ENCODE measurements around the gene KRTAP8-1.

The KRTAP8-1 gene, protein sequence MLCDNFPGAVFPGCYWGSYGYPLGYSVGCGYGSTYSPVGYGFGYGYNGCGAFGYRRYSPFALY

DNA sequence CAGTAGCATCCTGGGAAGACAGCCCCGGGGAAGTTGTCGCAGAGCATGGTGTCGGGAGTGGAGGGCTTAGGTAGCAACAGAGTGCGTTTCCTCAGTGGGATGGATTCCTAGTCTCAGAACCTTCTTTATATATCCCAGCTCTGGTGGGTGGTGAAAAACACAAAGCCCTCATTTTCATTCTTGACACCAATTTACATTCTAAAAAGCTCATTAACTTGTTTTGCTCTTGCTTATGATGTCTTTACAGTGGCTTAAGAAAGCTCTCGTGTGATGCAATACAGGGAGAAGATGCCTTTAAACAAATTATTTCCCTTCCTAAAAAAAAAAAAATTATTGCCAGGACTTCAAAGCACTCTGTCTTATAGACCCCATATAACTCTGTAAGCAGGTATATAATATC lies at the start of gene KRTAP8-1:
Gene KRTAP8-1 (minus strand): TSS at position 101 of the 400 bp plus-strand sequence. CDS start 54 bp downstream, at position 47.
- DNase-seq = no peak

- no peak for DNase-seq
Measured at GRCh38 chr21:30847627-30848500, 34.8 kb upstream of the KRTAP8-1 start.

DNA sequence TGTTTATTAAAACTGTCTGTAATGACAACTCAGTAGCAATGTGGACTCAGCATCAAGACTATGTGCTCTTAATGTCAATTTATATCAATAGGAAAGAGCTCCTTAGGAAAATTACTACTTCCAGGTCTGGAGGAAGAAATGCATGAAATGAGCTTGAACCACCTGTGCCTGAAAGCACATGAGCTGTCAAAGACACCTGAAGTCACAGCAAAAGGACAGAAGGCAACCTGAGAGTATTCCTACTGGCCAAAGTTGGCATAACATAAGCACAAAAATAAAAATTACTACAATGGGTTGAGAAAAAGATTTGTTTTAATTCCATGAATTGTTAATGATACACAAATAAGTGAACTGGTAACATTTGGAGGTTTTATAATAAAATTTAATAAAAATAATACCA lies 29.9 kb upstream of the KRTAP8-1 start:
- no peak for DNase-seq

- DNase-seq = no peak
Measured at GRCh38 chr21:30839304-30839703, 26.2 kb upstream of the KRTAP8-1 start.

DNA sequence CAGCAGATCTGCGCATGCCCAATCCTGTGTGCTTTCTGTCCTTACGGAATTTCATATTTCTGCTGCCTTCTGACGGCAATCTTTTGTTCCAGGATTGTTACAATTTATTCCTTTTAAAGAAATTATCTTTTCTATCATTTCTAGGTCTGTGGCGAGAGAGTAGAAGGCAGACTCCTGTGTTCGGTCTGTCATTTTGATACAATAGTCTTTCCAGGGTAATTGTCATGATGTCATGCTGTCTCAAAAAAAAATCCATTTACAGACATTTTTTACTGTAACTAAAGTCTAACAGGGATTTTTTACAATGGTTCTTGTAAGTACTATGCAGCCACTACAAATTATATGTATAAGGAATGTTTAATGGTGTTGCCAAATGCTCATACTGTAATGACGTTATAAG lies 25.5 kb upstream of the KRTAP8-1 start:
- DNase-seq = no peak

DNA sequence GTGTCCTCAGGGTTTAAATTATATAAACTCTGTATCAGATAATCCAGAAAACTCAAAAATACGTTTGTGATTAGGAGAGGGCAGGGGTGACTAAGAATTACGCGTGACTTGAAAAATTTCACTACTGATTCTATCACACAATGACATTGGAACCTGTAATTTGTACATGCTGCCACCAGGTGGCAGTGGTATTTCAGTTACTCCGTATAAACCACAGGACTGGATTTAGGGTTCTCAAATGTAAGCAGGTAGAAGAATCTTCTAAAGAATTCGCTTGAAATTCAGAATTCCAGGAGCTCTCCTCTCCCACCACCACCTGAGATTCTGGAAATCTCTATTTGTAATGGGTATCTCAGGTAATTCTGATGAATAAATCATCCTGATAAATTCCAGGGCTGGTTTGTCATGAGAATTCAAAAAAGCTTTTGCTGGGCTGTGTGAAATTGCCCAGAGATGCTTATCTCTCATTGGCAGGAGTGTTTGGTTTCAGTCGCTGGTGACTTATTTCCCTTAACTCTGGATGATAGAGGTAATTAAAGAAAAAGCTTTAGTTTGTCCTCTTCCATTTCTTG lies 18.2 kb upstream of the KRTAP8-1 start:
- DNase-seq = no peak

- no peak for DNase-seq
Measured at GRCh38 chr21:30829659-30830058, 16.6 kb upstream of the KRTAP8-1 start, which contains the start of gene KRTAP7-1. Gene KRTAP7-1, minus strand, starts transcription at chr21:30829759. Its CDS starts 61 bp downstream, at chr21:30829698.

GRCh38 chr21:30818837-30819610 lies 6.0 kb upstream of the KRTAP8-1 start:
- DNase-seq = no peak

DNA sequence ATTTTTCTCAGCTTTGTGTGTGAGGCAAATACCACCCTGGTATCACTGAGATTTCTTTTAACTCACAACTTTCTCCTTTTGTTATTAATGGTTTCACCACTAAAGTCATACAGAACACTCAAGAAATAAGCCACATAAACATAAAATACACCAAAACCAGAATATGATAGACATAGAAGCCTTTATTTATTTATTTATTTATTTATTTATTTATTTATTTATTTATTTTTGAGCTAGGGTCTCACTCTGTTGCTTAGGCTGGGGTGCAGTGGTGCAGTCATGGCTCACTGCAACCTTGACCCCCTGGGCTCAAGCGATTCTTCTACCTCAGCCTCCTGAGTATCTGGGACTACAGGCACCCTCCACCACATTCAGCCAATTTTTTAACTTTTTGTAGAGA lies 12.5 kb downstream of the KRTAP8-1 start:
- DNase-seq = no peak

- DNase-seq = no peak
Measured at GRCh38 chr21:30793581-30794314, 19.3 kb downstream of the KRTAP8-1 start.

DNA sequence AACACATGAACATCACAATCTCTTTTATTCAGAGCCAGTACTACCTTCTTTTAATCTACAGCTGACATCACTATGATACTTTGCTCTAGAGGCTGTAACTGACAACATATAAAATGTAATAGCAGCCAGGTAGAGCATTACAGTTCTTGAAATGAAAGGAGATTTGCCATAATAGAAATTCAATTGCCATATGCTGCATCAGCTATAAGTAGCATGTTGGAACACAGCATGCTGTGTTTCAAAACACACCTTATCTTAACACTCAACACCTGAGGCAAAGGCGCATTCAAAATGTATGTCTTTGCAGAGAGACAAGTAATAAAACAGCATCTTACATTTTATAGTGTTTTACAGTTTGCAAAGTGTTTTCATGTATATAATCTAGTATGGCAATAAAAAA lies 33.8 kb downstream of the KRTAP8-1 start:
- DNase-seq = no peak

DNA sequence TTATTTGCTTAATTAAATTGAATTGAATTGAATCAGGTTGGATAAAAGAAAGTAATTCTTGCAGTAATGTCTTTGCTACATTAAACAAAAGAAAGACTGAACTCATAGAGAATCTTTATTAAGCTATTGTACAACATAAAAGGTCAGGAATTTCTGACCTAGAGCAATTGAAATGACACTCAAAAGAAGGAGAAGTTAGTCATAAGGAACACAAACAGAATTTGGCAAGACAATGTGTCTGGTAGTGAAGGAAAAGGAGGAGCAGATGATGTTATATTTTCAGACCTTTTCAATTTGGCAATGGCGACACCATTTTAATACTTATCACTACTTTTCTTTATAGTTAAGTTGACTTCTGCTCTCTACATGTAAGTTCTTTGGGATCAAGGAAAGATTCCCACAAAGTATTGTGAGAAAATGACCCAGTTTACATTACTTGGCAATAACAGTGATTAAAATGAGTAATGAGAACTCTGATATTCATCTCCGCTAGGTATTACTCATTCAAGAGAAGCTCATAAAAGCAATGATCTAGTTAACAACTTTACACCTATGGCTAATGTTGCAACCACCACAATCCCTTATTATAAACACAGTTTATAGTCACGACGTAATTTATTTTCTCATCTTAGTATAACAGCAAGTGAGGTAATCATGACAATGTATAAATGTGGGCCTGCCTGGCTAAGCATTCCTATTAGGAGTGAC lies 43.2 kb downstream of the KRTAP8-1 start:
- no peak for DNase-seq

All from right hindlimb (tissue), 1 donor.